Urothelium cell line (cell line): ENCODE results near the gene TUBB3.
"Not testable (repeated sequence)": the region's sequence is repeated elsewhere in the genome, so short reads cannot be mapped to it uniquely, and the experiment has no call there.

Source experiments
- DNase-seq: peaks from one replicate; pipeline ENCODE4 v3.0.0; 2011; ENCODE audit warnings: low spot score, mixed read lengths
- FAIRE-seq: peaks from 2 replicates; lab custom pipeline; 2011; peaks lifted over from hg19 to GRCh38; lab: Jason Lieb, UNC

The TUBB3 gene

DNA sequence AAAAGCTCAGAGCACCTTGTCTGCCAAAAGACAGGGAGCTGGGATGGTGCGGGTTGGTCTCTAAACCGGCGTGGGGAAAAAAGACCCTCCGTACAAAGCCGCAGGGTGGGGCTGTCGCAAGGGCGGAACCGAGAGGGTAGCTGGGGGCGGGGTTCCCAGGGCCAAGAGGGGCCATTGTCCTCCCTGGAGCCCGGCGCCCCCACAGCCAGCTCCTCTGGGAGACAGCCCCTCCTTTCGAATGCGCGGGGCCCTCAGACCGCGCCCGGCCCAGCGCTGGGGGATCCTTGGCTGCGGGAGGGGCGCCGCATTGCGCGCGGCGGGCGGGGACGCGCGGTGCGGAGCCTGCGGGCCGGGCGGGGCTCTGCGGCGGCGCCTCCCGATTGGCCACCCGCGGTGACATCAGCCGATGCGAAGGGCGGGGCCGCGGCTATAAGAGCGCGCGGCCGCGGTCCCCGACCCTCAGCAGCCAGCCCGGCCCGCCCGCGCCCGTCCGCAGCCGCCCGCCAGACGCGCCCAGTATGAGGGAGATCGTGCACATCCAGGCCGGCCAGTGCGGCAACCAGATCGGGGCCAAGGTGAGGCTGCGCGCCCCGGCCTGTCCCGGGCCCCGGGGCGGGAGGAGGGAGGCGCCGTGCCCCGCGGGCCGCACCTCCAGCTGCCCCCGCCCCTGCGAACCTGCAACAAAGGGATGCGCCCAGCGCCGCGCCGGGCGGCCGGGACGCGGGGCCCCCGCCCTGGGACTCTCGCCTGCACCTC, at the start of gene TUBB3:
Gene TUBB3, plus strand, starts transcription at position 459 of the 756 bp plus-strand sequence. Its CDS starts 60 bp downstream, at position 519.
- DNase-seq: peak; percentile 98
- peak; percentile 71 for FAIRE-seq

DNA sequence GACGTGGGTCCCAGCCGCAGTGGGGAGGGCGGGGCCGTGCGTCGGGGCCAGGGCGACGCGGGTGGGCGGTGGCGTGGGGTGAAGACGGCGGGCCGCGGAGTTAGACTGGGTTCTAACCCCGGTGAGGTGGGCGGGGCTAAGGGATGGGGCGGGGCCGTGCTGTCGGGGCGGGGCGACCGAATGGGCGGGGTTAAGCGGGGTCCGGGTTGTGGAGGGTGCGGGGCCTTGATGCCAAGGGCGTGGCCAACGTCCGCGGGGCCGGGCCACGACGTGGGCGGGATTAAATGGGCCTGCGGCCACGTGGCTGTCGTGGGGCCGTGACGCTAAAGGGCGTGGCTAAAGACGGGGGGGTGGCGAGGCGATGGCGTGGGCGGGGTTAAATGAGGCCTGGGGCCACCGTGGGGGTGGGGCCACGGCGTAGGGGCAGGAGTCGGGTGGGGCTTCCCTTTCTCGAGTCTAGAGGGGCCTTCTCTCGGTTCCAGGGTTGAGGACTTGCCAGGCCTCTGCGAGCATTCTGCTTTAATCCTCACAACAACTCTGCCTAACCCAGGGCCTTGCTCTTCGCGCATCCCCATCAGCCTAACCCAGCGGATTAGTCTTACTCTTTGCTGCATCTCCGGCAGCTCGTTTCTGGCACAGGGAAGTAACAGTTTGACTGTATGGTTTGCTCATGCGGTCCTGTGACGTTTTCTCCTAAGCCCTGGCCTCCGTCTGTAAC, 49.0 kb upstream of the TUBB3 start:
- DNase-seq: peak; percentile 99
- peak; percentile 99 for FAIRE-seq

DNA sequence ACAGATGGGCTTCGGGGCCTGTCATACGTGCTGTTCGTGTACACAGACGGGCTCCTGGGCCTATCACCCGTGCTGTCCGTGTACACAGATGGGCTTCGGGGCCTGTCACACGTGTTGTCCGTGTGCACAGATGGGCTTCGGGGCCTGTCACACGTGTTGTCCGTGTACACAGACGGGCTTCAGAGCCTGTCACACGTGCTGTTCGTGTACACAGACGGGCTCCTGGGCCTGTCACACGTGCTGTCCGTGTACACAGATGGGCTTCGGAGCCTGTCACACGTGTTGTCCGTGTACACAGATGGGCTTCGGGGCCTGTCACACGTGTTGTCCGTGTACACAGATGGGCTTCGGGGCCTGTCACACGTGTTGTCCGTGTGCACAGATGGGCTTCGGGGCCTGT, 44.0 kb upstream of the TUBB3 start:
- FAIRE-seq, DNase-seq: not testable (repeated sequence)

DNA sequence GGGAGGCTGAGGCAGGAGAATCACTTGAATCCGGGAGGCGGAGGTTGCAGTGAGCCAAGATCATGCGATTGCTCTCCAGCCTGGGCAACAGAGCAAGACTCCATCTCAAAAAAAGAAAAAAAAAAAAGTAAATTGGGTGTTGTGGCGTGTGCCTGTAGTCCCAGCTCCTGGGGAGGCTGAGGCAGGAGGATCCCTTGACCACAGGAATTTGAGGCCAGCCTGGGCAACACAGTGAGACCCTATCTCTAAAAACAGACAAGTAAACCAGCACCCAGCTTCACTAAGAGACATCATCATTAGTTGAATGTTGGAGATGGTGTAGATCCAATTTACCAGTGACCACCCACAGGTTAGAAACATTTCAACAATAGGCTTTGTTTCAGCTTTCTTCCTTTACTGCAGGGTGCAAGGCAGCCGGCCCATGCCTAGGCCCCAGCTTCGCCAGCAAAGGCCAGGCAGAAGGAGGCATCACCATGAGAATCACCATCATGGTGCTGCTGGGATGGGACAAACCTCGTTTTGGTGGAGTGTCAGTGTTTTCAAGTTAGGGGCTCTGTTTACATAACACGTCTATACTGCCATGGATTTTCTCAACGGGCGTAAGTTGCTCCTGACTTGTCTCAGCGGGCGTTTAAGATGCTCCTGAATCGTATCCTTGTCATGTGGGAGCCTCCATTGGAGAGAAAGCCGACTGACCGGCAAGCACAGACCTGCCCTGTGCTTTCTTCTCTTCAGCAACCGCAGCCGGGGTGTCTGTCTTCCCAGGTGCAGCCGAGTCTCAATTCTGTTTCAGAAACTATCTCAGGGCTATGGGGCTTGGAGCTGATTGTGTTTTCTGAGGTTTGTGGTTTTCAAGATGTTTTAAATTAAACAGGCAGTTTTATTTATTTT, 42.4 kb upstream of the TUBB3 start:
- DNase-seq: no peak
- FAIRE-seq: no peak

DNA sequence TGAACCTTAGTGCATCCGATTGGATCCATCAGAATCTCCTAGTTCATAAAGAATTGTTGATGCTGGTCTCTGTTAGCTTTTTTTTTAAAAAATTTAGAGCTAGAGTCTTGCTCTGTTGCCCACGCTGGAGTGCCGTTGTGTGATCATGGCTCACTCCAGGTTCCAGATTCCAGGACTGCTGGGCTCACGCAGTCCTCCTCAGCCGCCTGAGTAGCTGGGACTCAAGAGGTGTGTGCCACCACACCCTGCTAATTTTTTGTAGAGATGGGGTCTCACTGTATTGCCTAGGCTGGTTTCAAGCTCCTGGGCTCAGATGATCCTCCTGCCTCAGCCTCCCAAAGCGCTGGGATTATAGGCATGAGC, 41.8 kb upstream of the TUBB3 start:
- DNase-seq: no peak
- no peak for FAIRE-seq

DNA sequence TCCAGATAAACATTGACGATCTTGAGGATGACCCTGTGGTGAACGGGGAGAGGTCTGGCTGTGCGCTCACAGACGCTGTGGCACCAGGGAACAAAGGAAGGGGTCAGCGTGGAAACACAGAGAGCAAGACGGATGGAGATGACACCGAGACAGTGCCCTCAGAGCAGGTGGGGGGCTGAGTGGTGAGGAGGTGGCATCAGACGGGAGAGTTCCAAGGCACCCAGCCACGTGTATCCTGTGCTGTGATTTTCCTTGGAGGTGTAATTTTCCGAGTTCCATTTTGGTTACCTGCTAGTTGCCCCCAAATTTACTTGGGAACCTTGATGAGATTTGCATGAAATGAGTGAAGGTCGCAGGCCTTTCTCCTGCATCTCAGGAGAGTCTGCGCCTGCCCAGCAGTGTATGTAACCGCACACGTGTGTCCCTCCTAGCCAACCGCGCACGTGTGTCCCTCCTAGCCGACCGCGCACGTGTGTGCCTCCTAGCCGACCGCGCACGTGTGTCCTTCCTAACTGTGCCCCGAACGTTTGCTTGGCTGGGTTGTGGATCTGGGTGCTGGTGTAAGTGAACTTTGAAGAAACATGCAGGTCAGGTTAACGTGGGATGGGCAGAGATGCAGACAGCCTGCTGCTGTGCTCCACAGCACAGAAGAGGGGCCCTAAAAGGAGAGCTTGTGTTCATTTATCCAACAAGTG, 39.6 kb upstream of the TUBB3 start:
- DNase-seq (no peak), FAIRE-seq (no peak)

DNA sequence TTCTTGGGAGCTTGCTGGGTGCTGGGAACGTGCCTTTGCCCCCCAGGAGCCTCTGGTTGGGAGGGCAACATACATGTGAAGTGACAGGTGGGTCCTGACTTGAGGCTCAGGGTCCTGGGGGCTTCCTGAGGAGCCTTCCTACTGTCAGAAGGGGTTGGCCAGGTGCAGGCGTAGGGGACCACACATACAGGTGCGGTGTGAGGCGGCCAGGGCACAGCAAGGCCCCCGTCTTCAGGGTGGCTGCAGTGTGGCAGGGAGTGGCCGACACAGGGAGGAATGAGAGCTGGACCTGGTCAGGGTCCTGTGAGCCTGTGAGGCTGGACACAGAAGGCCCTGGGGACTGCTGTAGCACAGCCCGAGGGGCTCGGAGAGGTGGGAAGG, 39.1 kb upstream of the TUBB3 start:
- DNase-seq: no peak
- no peak for FAIRE-seq

DNA sequence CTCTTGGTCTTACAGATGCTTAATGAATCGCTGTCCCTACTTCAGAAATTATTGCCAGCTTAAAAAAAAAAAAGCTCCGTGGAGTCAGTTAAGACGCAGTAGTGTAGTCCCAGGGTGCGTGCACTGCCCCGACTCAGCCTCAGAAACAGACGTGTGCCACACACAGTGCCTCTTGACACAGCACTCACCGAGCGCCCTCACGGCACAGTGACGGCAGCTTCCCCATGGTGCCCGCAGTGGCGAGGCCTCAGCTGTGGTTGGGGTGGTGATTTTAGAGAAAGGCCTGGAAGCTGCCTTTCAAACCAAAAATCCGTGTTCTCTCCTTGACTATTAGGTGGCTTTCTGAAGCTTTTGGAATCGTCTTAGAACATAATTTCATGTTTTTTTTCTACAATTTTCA, 35.9 kb upstream of the TUBB3 start:
- DNase-seq (no peak), FAIRE-seq (no peak)

DNA sequence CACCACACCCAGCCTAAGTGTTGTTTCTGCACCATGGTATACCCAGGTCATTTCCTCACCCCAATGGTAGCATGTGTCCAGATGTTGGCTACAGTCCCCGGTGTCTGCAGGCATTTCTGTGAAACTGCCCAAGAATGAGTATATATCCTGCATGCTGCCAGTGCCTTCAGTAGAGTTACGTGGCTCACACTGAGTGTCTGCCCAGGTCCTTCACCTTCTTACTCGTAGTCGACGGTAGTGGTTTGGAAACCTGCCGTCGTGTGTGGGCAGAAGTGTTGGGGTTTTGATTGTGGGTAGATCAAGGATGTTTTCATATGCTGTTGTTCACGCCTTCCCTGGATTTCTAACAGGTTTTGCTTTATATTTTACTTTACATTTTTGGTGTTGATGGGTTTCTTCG, 32.9 kb upstream of the TUBB3 start:
- FAIRE-seq (no peak), DNase-seq (no peak)

DNA sequence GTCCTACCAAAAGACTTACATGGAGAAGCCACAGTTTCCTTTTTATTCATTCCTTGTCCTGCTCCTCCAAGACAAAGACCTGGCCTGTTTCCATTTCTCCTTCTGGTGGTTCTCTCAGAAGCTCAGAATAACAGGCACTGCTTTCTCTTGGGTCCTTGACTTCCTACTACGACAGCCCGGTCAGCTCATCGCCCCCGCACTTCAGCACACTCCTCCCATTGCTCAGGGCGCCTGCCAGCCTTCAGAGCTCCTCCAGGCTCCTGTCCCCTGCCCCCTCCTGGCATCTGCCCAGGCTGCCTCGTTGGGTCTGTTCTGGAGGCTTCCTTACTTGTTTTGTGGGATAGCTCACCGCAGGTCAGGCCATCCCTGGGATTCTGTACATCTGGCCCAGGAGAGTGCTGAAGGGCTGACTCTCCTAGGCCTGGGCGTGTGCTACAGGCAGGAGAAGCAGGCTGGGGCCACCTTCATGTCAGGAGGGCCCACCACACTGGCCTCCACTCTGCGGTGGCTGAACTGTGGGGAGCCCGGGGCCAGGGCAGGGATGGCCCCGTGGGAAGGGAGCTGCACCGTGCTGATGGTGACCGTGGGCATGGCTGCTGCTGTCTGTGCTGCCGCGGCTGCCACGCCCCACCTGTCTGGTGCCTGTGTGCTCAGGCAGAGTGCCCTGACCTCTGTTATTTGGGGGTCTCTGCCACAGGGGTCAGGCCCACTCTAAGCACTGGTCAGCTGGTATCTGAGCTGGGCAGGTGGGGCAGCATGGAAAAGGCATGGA, 32.1 kb upstream of the TUBB3 start:
- DNase-seq (no peak), FAIRE-seq (no peak)

DNA sequence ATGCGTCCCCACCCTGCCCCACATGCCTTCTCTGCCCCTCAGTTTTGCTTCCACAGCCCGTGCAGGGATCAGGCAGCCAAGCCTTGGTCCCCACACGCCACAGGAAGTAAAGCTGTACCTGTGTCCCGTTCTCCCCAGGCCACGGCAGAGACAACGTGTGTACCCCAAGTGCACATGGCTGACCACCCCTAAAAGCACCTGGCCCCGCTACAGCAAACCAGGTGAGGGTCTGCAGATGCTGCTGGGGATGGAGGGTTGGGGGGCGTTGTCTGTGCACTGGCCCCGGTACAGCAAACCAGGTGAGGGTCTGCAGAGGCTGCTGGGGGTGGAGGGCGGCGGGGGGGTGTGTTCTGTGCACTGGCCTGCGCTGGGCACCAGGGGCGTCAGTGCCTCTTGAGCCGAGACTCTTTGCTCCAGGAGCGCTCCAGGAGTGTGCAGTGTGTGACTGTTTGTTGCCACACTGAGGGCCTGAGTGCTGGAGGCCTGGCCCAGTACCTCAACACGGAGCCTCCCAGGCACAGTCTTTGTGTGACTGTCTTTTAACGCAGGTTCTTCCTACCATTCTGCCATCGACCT, 31.0 kb upstream of the TUBB3 start:
- no peak for DNase-seq
- FAIRE-seq: no peak

DNA sequence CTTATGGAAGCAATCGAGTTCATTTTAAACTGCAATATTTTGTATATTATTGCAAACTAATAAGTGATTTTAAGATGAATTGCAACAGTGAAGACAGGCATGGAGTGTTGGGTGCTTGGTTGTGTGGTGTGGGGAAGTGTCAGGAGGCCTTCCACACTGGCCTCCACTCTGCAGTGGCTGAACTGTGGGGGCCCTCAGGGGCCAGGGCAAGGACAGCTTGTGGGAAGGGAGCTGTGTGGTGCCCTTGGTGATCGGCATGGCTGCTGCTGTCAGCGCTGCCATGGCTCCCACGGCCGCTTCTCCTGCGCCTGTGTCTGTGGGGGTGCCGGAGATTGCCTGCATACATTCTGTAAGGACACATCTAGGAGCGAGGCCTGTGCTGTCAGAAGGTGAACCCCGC, 30.5 kb upstream of the TUBB3 start:
- no peak for DNase-seq
- FAIRE-seq: no peak

DNA sequence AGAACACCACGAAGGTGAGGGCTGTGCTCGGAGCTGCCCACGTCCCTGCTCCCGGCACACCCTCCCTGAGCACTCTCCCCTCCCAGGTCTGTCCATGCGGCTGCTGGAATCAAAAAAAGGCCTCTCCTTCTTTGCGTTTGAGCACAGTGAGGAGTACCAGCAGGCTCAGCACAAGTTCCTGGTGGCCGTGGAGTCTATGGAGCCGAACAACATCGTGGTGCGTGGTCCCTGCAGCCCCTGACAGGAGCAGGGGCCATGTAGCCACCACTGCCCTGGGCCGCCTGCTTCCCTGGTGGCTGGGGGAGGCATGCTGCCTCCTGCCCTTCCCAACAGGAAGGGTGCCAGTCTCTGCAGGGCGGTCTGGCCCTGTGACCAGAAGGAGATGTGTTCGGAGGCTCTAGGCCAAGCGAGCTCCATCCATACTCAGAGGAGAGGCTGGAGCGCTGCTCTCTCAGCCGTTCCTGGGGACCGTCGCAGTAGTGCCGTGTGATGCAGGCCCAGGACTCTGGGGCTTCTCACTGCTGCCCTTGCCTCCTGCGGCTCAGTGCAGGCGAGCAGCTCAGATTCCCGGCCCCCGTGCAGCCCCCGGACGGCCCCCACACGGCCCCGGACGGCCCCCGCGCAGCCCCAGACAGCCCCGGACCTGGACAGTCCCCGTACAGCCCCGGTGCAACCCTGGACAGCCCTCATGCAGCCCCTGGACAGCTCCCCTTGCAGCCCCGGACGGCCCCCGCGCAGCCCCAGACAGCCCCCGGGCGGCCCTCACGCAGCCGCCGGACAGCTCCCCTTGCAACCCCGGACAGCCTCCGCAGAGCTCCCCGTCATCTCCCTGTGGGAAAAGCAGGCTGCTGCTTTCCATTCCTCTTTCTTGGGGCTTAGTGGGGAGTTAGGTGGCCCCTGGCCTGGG, 29.2 kb upstream of the TUBB3 start:
- FAIRE-seq: no peak

DNA sequence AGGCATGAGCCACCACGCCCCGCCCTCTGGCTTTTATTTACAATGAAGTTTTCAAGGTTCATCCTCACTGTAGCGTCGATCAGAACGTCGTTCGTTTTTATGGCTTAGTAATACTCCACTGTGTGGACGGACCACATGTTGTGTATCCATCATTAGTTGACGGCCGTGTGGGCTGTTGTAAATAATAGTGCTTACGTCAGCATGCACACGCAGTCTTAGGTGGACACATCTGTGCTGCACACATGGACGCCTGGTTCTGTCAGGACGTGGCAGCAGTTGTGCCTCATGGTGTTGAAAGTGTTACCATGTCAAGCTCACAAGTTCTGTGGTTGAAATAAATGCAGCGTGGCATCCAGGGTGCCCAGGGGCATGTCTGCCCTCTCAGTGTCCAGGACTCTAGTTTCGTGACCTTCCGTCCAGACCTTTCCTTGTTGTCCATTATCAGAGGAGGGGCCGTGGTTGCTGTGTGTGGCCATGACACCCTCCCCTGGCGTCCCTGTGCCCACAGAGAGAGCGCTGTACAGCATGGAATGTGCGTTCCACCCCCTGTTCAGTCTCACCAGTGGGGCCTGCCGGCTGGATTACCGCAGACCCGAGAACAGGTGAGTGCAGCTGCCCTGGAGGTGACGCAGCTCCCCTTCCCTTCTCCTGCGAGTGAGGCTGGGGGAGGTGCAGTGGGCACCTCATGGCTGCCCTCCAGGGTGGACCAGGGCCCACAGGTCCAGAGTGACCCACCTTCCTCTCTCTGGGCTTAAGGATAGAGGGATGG, 27.5 kb upstream of the TUBB3 start:
- no peak for DNase-seq
- FAIRE-seq: peak; percentile 75

More for the DNA sequence above, 29.2 kb upstream of the TUBB3 start:
- DNase-seq: no peak

DNA sequence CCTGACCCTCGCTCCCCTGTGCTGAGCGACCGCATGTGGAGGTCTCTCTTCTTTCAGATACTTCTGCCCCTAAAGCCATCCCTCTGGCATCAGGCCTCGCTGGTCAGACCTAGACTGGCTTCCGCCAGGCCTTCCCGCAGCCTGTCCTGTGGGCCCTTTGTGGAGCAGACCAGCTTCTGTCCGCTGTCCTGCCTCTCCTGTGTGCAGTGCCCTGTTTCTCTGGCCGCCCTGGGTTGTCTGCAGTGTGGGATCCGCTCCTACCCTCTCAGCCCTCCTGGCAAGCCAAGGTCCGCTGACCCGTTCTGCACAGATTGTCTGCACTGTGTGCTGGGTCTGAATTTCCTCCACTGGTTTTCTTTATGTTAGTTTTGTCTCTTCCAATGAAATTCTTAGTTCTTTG, 25.9 kb upstream of the TUBB3 start:
- DNase-seq (no peak), FAIRE-seq (no peak)

DNA sequence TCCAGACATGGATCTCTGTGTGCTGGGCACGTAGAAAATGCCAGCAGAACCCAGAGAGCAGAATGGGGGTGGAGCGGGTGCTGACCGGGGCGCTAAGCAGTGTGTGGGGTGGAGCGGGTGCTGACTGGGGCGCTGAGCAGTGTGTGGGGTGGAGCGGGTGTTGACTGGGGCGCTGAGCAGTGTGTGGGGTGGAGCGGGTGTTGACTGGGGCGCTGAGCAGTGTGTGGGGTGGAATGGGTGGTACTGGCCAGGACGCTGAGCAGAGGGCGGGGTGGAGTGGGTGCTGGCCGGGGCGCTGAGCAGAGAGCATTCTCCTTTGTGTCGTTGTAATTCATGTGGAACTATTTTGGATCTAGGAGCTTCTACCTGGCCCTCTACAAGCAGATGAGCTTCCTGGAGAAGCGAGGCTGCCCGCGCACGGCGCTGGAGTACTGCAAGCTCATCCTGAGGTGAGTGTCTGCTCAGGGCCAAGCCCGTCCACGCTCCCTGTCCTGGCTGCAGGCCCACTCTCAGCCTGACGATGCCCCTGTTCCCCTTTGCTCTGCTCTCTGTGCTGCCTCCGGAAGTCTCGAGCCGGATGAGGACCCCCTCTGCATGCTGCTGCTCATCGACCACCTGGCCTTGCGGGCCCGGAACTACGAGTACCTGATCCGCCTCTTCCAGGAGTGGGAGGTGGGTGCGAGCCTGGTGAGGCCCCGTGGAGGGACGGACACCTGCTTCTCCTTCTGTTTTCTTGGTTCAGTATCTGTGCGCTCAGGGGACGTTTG, 24.8 kb upstream of the TUBB3 start:
- DNase-seq (no peak), FAIRE-seq (no peak)

DNA sequence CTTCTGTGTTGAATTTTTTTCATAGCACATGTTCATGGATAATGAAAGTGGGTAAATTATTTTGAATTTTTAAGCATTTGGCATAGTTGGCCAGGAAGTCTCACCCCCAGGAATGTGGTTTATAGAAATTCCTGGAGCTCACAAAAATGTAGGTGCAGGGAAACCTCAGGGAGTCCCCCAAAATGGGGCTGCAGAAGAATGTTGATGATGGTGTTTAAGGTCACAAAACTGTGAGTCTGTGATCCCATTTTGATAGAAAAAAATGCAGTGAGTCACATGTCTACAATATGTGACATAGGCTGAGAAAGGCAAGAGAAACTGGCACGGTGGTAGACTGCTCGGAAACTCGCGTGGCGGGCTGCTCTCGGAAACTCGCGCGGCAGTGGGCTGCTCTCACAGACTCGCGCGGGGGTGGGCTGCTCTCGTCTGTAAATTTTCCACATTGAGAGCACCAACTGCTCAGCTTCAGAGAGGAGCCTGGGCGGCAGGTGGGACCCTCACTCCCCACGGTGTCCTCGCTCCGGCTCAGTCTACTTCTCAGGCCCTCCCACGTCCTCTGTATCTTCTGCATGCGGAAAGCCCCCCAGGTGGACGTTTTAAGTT, 23.2 kb upstream of the TUBB3 start:
- DNase-seq (no peak), FAIRE-seq (no peak)
